ENCODE results near the gene GBA3.

The GBA3 gene

GRCh38 chr4:22703912-22704311 lies 11.2 kb downstream of the GBA3 start:
- H3K9me3 ChIP-seq (ENCODE audit: control insufficient read depth, insufficient read depth, low read length), result no peaks in the 10 kb centered on the region
- H3K9ac ChIP-seq (ENCODE audit: low read depth, low read length), result no peak overlapping the region
- H3K4me3 ChIP-seq (ENCODE audit: low read depth, low read length), result no peak overlapping the region
- no peaks in the 10 kb centered on the region for H3K27me3 ChIP-seq (ENCODE audit: control insufficient read depth, insufficient read depth, low read length)
- H3K36me3 ChIP-seq (ENCODE audit: control insufficient read depth, insufficient read depth, low read length), result no peaks in the 10 kb centered on the region
- no peaks in the 10 kb centered on the region for H3K4me1 ChIP-seq (ENCODE audit: control insufficient read depth, insufficient read depth, low read length)

- no peaks in the 10 kb centered on the region for H3K36me3 ChIP-seq (ENCODE audit: control insufficient read depth, insufficient read depth, low read length)
- no peaks in the 10 kb centered on the region for H3K27me3 ChIP-seq (ENCODE audit: control insufficient read depth, insufficient read depth, low read length)
- H3K9ac ChIP-seq (ENCODE audit: low read depth, low read length), result no peak overlapping the region
- H3K4me1 ChIP-seq (ENCODE audit: control insufficient read depth, insufficient read depth, low read length), result no peaks in the 10 kb centered on the region
- H3K4me3 ChIP-seq (ENCODE audit: low read depth, low read length), result no peak overlapping the region
- H3K9me3 ChIP-seq (ENCODE audit: control insufficient read depth, insufficient read depth, low read length), result no peaks in the 10 kb centered on the region
These were observed 14.7 kb downstream of the GBA3 start for GRCh38 chr4:22707390-22707789.

GRCh38 chr4:22708961-22709360 lies 16.2 kb downstream of the GBA3 start:
- Histone ChIP-seq H3K27me3 (ENCODE audit: control insufficient read depth, insufficient read depth, low read length) (no peaks in the 10 kb centered on the region), H3K36me3 (ENCODE audit: control insufficient read depth, insufficient read depth, low read length) (no peaks in the 10 kb centered on the region), H3K9me3 (ENCODE audit: control insufficient read depth, insufficient read depth, low read length) (no peaks in the 10 kb centered on the region), H3K9ac (ENCODE audit: low read depth, low read length) (no peak overlapping the region), H3K4me3 (ENCODE audit: low read depth, low read length) (no peak overlapping the region), H3K4me1 (ENCODE audit: control insufficient read depth, insufficient read depth, low read length) (no peaks in the 10 kb centered on the region)

- no peaks in the 10 kb centered on the region for H3K9me3 ChIP-seq (ENCODE audit: control insufficient read depth, insufficient read depth, low read length)
- no peak overlapping the region for H3K9ac ChIP-seq (ENCODE audit: low read depth, low read length)
- no peaks in the 10 kb centered on the region for H3K27me3 ChIP-seq (ENCODE audit: control insufficient read depth, insufficient read depth, low read length)
- H3K4me3 ChIP-seq (ENCODE audit: low read depth, low read length), result no peak overlapping the region
- no peaks in the 10 kb centered on the region for H3K4me1 ChIP-seq (ENCODE audit: control insufficient read depth, insufficient read depth, low read length)
- no peaks in the 10 kb centered on the region for H3K36me3 ChIP-seq (ENCODE audit: control insufficient read depth, insufficient read depth, low read length)
These were observed 19.4 kb downstream of the GBA3 start for GRCh38 chr4:22712105-22712504.

GRCh38 chr4:22712529-22712928 lies 19.8 kb downstream of the GBA3 start:
- no peaks in the 10 kb centered on the region for H3K9me3 ChIP-seq (ENCODE audit: control insufficient read depth, insufficient read depth, low read length)
- H3K36me3 ChIP-seq (ENCODE audit: control insufficient read depth, insufficient read depth, low read length), result no peaks in the 10 kb centered on the region
- no peaks in the 10 kb centered on the region for H3K27me3 ChIP-seq (ENCODE audit: control insufficient read depth, insufficient read depth, low read length)
- H3K4me3 ChIP-seq (ENCODE audit: low read depth, low read length), result no peak overlapping the region
- H3K4me1 ChIP-seq (ENCODE audit: control insufficient read depth, insufficient read depth, low read length), result no peaks in the 10 kb centered on the region
- H3K9ac ChIP-seq (ENCODE audit: low read depth, low read length), result no peak overlapping the region

- Histone ChIP-seq H3K9ac (ENCODE audit: low read depth, low read length) (no peak overlapping the region), H3K27me3 (ENCODE audit: control insufficient read depth, insufficient read depth, low read length) (no peaks in the 10 kb centered on the region), H3K36me3 (ENCODE audit: control insufficient read depth, insufficient read depth, low read length) (no peaks in the 10 kb centered on the region), H3K4me3 (ENCODE audit: low read depth, low read length) (no peak overlapping the region), H3K9me3 (ENCODE audit: control insufficient read depth, insufficient read depth, low read length) (no peaks in the 10 kb centered on the region), H3K4me1 (ENCODE audit: control insufficient read depth, insufficient read depth, low read length) (no peaks in the 10 kb centered on the region)
These were observed 21.1 kb downstream of the GBA3 start for GRCh38 chr4:22713841-22714240.

GRCh38 chr4:22719218-22719617 lies 26.5 kb downstream of the GBA3 start:
- Histone ChIP-seq H3K4me3 (ENCODE audit: low read depth, low read length) (no peak overlapping the region), H3K36me3 (ENCODE audit: control insufficient read depth, insufficient read depth, low read length) (no peaks in the 10 kb centered on the region), H3K9me3 (ENCODE audit: control insufficient read depth, insufficient read depth, low read length) (no peaks in the 10 kb centered on the region), H3K27me3 (ENCODE audit: control insufficient read depth, insufficient read depth, low read length) (no peaks in the 10 kb centered on the region), H3K4me1 (ENCODE audit: control insufficient read depth, insufficient read depth, low read length) (no peaks in the 10 kb centered on the region), H3K9ac (ENCODE audit: low read depth, low read length) (no peak overlapping the region)

- H3K9me3 ChIP-seq (ENCODE audit: control insufficient read depth, insufficient read depth, low read length), result no peaks in the 10 kb centered on the region
- no peak overlapping the region for H3K4me3 ChIP-seq (ENCODE audit: low read depth, low read length)
- no peaks in the 10 kb centered on the region for H3K36me3 ChIP-seq (ENCODE audit: control insufficient read depth, insufficient read depth, low read length)
- no peaks in the 10 kb centered on the region for H3K27me3 ChIP-seq (ENCODE audit: control insufficient read depth, insufficient read depth, low read length)
- H3K9ac ChIP-seq (ENCODE audit: low read depth, low read length), result no peak overlapping the region
- H3K4me1 ChIP-seq (ENCODE audit: control insufficient read depth, insufficient read depth, low read length), result no peaks in the 10 kb centered on the region
These were observed 27.4 kb downstream of the GBA3 start for GRCh38 chr4:22720091-22720490.

- Histone ChIP-seq H3K27me3 (ENCODE audit: control insufficient read depth, insufficient read depth, low read length) (no peaks in the 10 kb centered on the region), H3K36me3 (ENCODE audit: control insufficient read depth, insufficient read depth, low read length) (no peaks in the 10 kb centered on the region), H3K4me3 (ENCODE audit: low read depth, low read length) (no peak overlapping the region), H3K9me3 (ENCODE audit: control insufficient read depth, insufficient read depth, low read length) (no peaks in the 10 kb centered on the region), H3K4me1 (ENCODE audit: control insufficient read depth, insufficient read depth, low read length) (no peaks in the 10 kb centered on the region), H3K9ac (ENCODE audit: low read depth, low read length) (no peak overlapping the region)
These were observed 28.5 kb downstream of the GBA3 start for GRCh38 chr4:22721204-22721603.

- no peaks in the 10 kb centered on the region for H3K36me3 ChIP-seq (ENCODE audit: control insufficient read depth, insufficient read depth, low read length)
- no peak overlapping the region for H3K4me3 ChIP-seq (ENCODE audit: low read depth, low read length)
- no peak overlapping the region for H3K9ac ChIP-seq (ENCODE audit: low read depth, low read length)
- H3K4me1 ChIP-seq (ENCODE audit: control insufficient read depth, insufficient read depth, low read length), result no peaks in the 10 kb centered on the region
- no peaks in the 10 kb centered on the region for H3K9me3 ChIP-seq (ENCODE audit: control insufficient read depth, insufficient read depth, low read length)
- H3K27me3 ChIP-seq (ENCODE audit: control insufficient read depth, insufficient read depth, low read length), result no peaks in the 10 kb centered on the region
These were observed 37.3 kb downstream of the GBA3 start for GRCh38 chr4:22730021-22730420.

GRCh38 chr4:22733816-22734215 lies 41.1 kb downstream of the GBA3 start:
- Histone ChIP-seq H3K27me3 (ENCODE audit: control insufficient read depth, insufficient read depth, low read length) (no peaks in the 10 kb centered on the region), H3K9me3 (ENCODE audit: control insufficient read depth, insufficient read depth, low read length) (no peaks in the 10 kb centered on the region), H3K4me3 (ENCODE audit: low read depth, low read length) (no peak overlapping the region), H3K4me1 (ENCODE audit: control insufficient read depth, insufficient read depth, low read length) (no peaks in the 10 kb centered on the region), H3K36me3 (ENCODE audit: control insufficient read depth, insufficient read depth, low read length) (no peaks in the 10 kb centered on the region), H3K9ac (ENCODE audit: low read depth, low read length) (no peak overlapping the region)

GRCh38 chr4:22736912-22737311 lies 44.2 kb downstream of the GBA3 start:
- Histone ChIP-seq H3K9me3 (ENCODE audit: control insufficient read depth, insufficient read depth, low read length) (no peaks in the 10 kb centered on the region), H3K4me3 (ENCODE audit: low read depth, low read length) (no peak overlapping the region), H3K36me3 (ENCODE audit: control insufficient read depth, insufficient read depth, low read length) (no peaks in the 10 kb centered on the region), H3K4me1 (ENCODE audit: control insufficient read depth, insufficient read depth, low read length) (no peaks in the 10 kb centered on the region), H3K27me3 (ENCODE audit: control insufficient read depth, insufficient read depth, low read length) (no peaks in the 10 kb centered on the region), H3K9ac (ENCODE audit: low read depth, low read length) (no peak overlapping the region)

- Histone ChIP-seq H3K9ac (ENCODE audit: low read depth, low read length) (no peak overlapping the region), H3K9me3 (ENCODE audit: control insufficient read depth, insufficient read depth, low read length) (no peaks in the 10 kb centered on the region), H3K27me3 (ENCODE audit: control insufficient read depth, insufficient read depth, low read length) (no peaks in the 10 kb centered on the region), H3K4me3 (ENCODE audit: low read depth, low read length) (no peak overlapping the region), H3K4me1 (ENCODE audit: control insufficient read depth, insufficient read depth, low read length) (no peaks in the 10 kb centered on the region), H3K36me3 (ENCODE audit: control insufficient read depth, insufficient read depth, low read length) (no peaks in the 10 kb centered on the region)
These were observed 47.2 kb downstream of the GBA3 start for GRCh38 chr4:22739968-22740367.
